HCT116 (cell line): ENCODE data around the gene C1orf141. TPM values are rescaled to one million over a fixed set of nuclear protein-coding genes. Genes with fewer than 3 reads are reported as not detected.

ENCODE experiments used
- ATAC-seq: fragments of 200-7000 bp; cut with Tn5 transposase; 2 replicates; pipeline ENCODE4 v1.9.1; 2020; ENCODE audit warnings: mild to moderate bottlenecking, moderate library complexity
- BruUV-seq: library from RNA; stranded (reverse); fragments of 400-500 nt; replicated peaks from 2 replicates; lab custom pipeline; 2021; lab: Mats Ljungman, UMichigan
- CTCF ChIA-PET: fragments of 300-600 bp; sonication (Branson Sonifier 250); formaldehyde crosslinking; loops from one replicate; lab custom pipeline; 2021; ENCODE audit warnings: antibody characterized with exemption; lab: Charles Lee
- POLR2A ChIA-PET: fragments of 300-600, 350-600 bp; sonication (Branson Sonifier 250); formaldehyde crosslinking; loops from one replicate; lab custom pipeline; 2021; ENCODE audit warnings: antibody characterized with exemption; lab: Charles Lee
- RAD21 ChIA-PET, 2 experiments: fragments of 300-600 bp; sonication (Branson Sonifier 250); formaldehyde crosslinking; loops; one replicate each; lab custom pipeline; 2023; ENCODE audit warnings: low total read pairs in 2 of 2; ENCODE audit not compliant: uncharacterized antibody in 2 of 2, unreplicated experiment in 2 of 2, low non-redundant PET in 1 of 2; lab: Charles Lee
- DNase-seq: peaks from one replicate; pipeline ENCODE4 v3.0.0-alpha.2; 2010; ENCODE audit warnings: low read depth, low spot score
- H2AFZ ChIP-seq: fragments of 200-600 bp; shearing (Covaris generic), sonication (generic); 2 replicates; pipeline ENCODE4 v1.6.1; 2017; ENCODE audit warnings: low read depth, mixed run types, mixed read lengths, antibody characterized with exemption, low read length; ENCODE audit not compliant: poor library complexity, severe bottlenecking
- H3K27ac ChIP-seq: 2 replicates; pipeline ENCODE4 v1.5.1; 2012; ENCODE audit warnings: low read depth, low read length
- H3K27me3 ChIP-seq: fragments of 200-600 bp; sonication (generic); 2 replicates; pipeline ENCODE4 v1.6.1; 2016; ENCODE audit warnings: mixed run types, low read length, mixed read lengths; ENCODE audit not compliant: insufficient read depth
- H3K36me3 ChIP-seq, 2 experiments: fragments of 200-500 bp in 1 of 2; fragments of 200-600 bp in 1 of 2; sonication (Bioruptor generic) in 1 of 2; sonication (generic) in 1 of 2; 2 replicates each; pipeline versions ENCODE4 v1.5.1 to v1.6.1; 2014 to 2016; ENCODE audit warnings: low read length in 2 of 2, inconsistent platforms in 1 of 2, mixed read lengths in 1 of 2, mixed run types in 1 of 2; ENCODE audit not compliant: insufficient read depth in 2 of 2, control insufficient read depth in 1 of 2
- H3K4me1 ChIP-seq, 2 experiments: fragments of 200-600 bp in 1 of 2; sonication (generic) in 1 of 2; 2 replicates each; pipeline versions ENCODE4 v1.5.1 to v1.6.1; 2012 to 2017; ENCODE audit warnings: low read length in 2 of 2, inconsistent platforms in 1 of 2, mild to moderate bottlenecking in 1 of 2, mixed read lengths in 1 of 2, mixed run types in 1 of 2, moderate library complexity in 1 of 2; ENCODE audit not compliant: insufficient read depth in 2 of 2, control insufficient read depth in 1 of 2
- H3K4me2 ChIP-seq: fragments of 200-600 bp; sonication (generic); 2 replicates; pipeline ENCODE4 v1.6.1; 2017; ENCODE audit warnings: mixed run types, low read length, mixed read lengths
- H3K4me3 ChIP-seq, 2 experiments: fragments of 200-600 bp in 1 of 2; sonication (generic) in 1 of 2; replicated peaks in 1 of 2; 2 replicates each; pipeline ENCODE4 v1.5.1; 2011 to 2016; ENCODE audit warnings: low read length in 2 of 2, control low read depth in 1 of 2, low read depth in 1 of 2, mild to moderate bottlenecking in 1 of 2, mixed read lengths in 1 of 2, mixed run types in 1 of 2
- H3K79me2 ChIP-seq: fragments of 200-600 bp; sonication (generic); 2 replicates; pipeline ENCODE4 v1.6.1; 2017; ENCODE audit warnings: mild to moderate bottlenecking, mixed run types, low read length, moderate library complexity, mixed read lengths; ENCODE audit not compliant: insufficient read depth
- H3K9ac ChIP-seq: fragments of 200-600 bp; sonication (generic); 2 replicates; pipeline ENCODE4 v1.6.1; 2016; ENCODE audit warnings: low read length, mixed read lengths
- H3K9me2 ChIP-seq: fragments of 200-600 bp; sonication (generic), shearing (Covaris generic); 2 replicates; pipeline ENCODE4 v1.6.1; 2017; ENCODE audit warnings: mixed run types, mild to moderate bottlenecking, moderate library complexity; ENCODE audit not compliant: insufficient read depth
- H3K9me3 ChIP-seq, 2 experiments: fragments of 200-500 bp in 1 of 2; fragments of 200-600 bp in 1 of 2; sonication (Bioruptor generic) in 1 of 2; sonication (generic) in 1 of 2; 2 replicates each; pipeline ENCODE4 v1.6.1; 2014 to 2017; ENCODE audit warnings: low read length in 2 of 2, mixed read lengths in 2 of 2, inconsistent platforms in 1 of 2, low read depth in 1 of 2, mild to moderate bottlenecking in 1 of 2, mixed run types in 1 of 2, moderate library complexity in 1 of 2; ENCODE audit not compliant: control insufficient read depth in 1 of 2, insufficient read depth in 1 of 2
- H4K20me1 ChIP-seq: fragments of 200-600 bp; sonication (generic), shearing (Covaris generic); 2 replicates; pipeline ENCODE4 v1.6.1; 2017; ENCODE audit warnings: mixed run types, mild to moderate bottlenecking, moderate library complexity; ENCODE audit not compliant: insufficient read depth
- CEBPB ChIP-seq: IDR thresholded peaks from 2 replicates; pipeline ENCODE4 v1.6.1; 2012; ENCODE audit warnings: low read depth
- CTCF ChIP-seq, 3 experiments: fragments of 200-600 bp in 1 of 3; sonication (generic) in 1 of 3; IDR thresholded peaks in 2 of 3; conservative IDR thresholded peaks in 1 of 3; 2 replicates each; pipeline ENCODE4 v1.5.1; 2012 to 2017; ENCODE audit warnings: low read depth in 2 of 3, low read length in 2 of 3, antibody characterized with exemption in 1 of 3, borderline replicate concordance in 1 of 3, control low read depth in 1 of 3, mild to moderate bottlenecking in 1 of 3, mixed read lengths in 1 of 3, mixed run types in 1 of 3, moderate library complexity in 1 of 3; ENCODE audit not compliant: insufficient read depth in 1 of 3
- ELF1 ChIP-seq: IDR thresholded peaks from 2 replicates; pipeline ENCODE4 v1.6.1; 2012; ENCODE audit warnings: low read depth, borderline replicate concordance
- FOSL1 ChIP-seq: IDR thresholded peaks from 2 replicates; pipeline ENCODE4 v1.6.1; 2012; ENCODE audit warnings: low read depth
- JUND ChIP-seq: IDR thresholded peaks from 2 replicates; pipeline ENCODE4 v1.6.1; 2012
- POLR2A ChIP-seq: IDR thresholded peaks from 2 replicates; pipeline ENCODE4 v1.7.0; 2011; ENCODE audit warnings: borderline replicate concordance; ENCODE audit not compliant: insufficient read depth, insufficient read length; ENCODE audit errors: extremely low read depth
- SIN3A ChIP-seq: IDR thresholded peaks from 2 replicates; pipeline ENCODE4 v1.6.1; 2012; ENCODE audit warnings: low read depth
- SRF ChIP-seq: IDR thresholded peaks from 2 replicates; pipeline ENCODE4 v1.6.1; 2012; ENCODE audit warnings: low read depth
- YY1 ChIP-seq: IDR thresholded peaks from 2 replicates; pipeline ENCODE4 v1.6.1; 2011; ENCODE audit warnings: low read length, low read depth, moderate library complexity, mild to moderate bottlenecking; ENCODE audit not compliant: insufficient replicate concordance; ENCODE audit errors: extremely low read depth
- ZFX ChIP-seq: fragments of 450-650 bp; IDR thresholded peaks from 2 replicates; pipeline ENCODE4 v1.6.1; 2017
- ZNF274 ChIP-seq: fragments of 200-500 bp; sonication (Bioruptor generic); IDR thresholded peaks from 2 replicates; pipeline ENCODE4 v1.6.1; 2014; ENCODE audit warnings: mild to moderate bottlenecking, low read depth, low read length, inconsistent platforms
- intact Hi-C: fragments of 100-400 bp; cut with micrococcal nuclease; formaldehyde crosslinking; loops from 2 replicates; pipeline ENCODE4 v1.10.0; 2022
- total RNA-seq: library from RNA; stranded (reverse); gene quantifications from one replicate; pipeline ENCODE4 v1.2.1, GENCODE V29; 2021; ENCODE audit not compliant: unreplicated experiment
- TF ChIP-seq, protein P1 (sequence below): IDR thresholded peaks from 2 replicates; pipeline ENCODE4 v1.6.1; 2012; ENCODE audit warnings: low read depth

The C1orf141 gene
- total RNA-seq, 1 experiment from 2014 or later: not detected

DNA sequence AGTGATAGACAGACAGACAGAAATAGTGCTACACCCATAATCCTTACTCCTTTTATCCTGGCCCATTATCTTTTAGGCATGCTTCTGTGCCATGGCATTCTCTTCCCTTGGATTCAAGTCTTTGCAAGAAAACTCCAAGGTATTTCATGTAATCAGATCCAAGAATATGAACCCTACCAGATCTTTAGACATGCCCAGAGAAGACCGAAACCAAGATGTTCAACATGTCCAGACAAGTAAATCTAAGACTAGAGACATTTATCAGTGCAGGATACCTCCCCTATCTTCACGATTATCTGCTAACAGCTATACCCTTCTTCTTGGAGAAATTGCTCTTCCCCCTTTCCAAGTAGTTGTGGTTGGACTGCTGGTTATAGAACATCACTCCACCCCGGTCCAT is 11.8 kb upstream of the C1orf141 start:
- no TSS peak for BruUV-seq
- H3K9me3 ChIP-seq: no peaks in the 10 kb centered on the region
- H3K9me2 ChIP-seq: no peaks in the 10 kb centered on the region
- peaks cover 3 to 7% of the 10 kb centered on the region in 2 experiments; a peak in 3 of 4 replicates for H3K4me1 ChIP-seq
- ChIA-PET POLR2A (no interaction called here), CTCF (no interaction called here), RAD21 (no interaction called here)
- no peaks in the 10 kb centered on the region for H3K36me3 ChIP-seq
- H3K4me2 ChIP-seq: no peak overlapping the region
- no peaks in the 10 kb centered on the region for H3K27me3 ChIP-seq
- no peak for ATAC-seq
- H3K27ac ChIP-seq: no peak overlapping the region
- H3K9ac ChIP-seq: no peak overlapping the region
- H3K79me2 ChIP-seq: no peaks in the 10 kb centered on the region
- H4K20me1 ChIP-seq: no peaks in the 10 kb centered on the region
- H3K4me3 ChIP-seq: no peak overlapping the region
- no peak for DNase-seq
- TF ChIP-seq FOSL1: no peak
- no peak for TF ChIP-seq SRF
- no peak for TF ChIP-seq YY1
- TF ChIP-seq POLR2A: no peak
- TF ChIP-seq ZNF274: no peak
- TF ChIP-seq CTCF (IDR thresholded peaks at IDR 0.05 in 2 of 3, conservative IDR thresholded peaks at IDR 0.05 in 1 of 3; ENCODE audit: borderline replicate concordance in 1 of 3, insufficient read depth in 1 of 3, low read depth in 2 of 3, low read length in 2 of 3): no peak
- no peak for TF ChIP-seq ELF1
- TF ChIP-seq CEBPB: no peak
- no peak for TF ChIP-seq ZFX
- intact Hi-C loops: no loop called here
- peak overlapping the region; percentile 61 for H2AFZ ChIP-seq

GRCh38 chr1:67146101-67146500 is 11.3 kb upstream of the C1orf141 start:
- peaks cover 3 to 7% of the 10 kb centered on the region in 2 experiments; a peak in 3 of 4 replicates for H3K4me1 ChIP-seq
- no peaks in the 10 kb centered on the region for H4K20me1 ChIP-seq
- CTCF ChIA-PET: no interaction called here
- intact Hi-C loops: no loop called here
- no peak overlapping the region for H3K27ac ChIP-seq
- H3K36me3 ChIP-seq: no peaks in the 10 kb centered on the region
- POLR2A ChIA-PET: no interaction called here
- BruUV-seq: no TSS peak
- H3K4me3 ChIP-seq: no peak overlapping the region
- no peak for ATAC-seq
- no peaks in the 10 kb centered on the region for H3K27me3 ChIP-seq
- H3K9me3 ChIP-seq: no peaks in the 10 kb centered on the region
- H3K79me2 ChIP-seq: no peaks in the 10 kb centered on the region
- no peak for DNase-seq
- H3K4me2 ChIP-seq: no peak overlapping the region
- RAD21 ChIA-PET: no interaction called here
- H3K9me2 ChIP-seq: no peaks in the 10 kb centered on the region
- H2AFZ ChIP-seq: no peak overlapping the region
- no peak for TF ChIP-seq SIN3A
- no peak for TF ChIP-seq JUND
- TF ChIP-seq, protein P1, sequence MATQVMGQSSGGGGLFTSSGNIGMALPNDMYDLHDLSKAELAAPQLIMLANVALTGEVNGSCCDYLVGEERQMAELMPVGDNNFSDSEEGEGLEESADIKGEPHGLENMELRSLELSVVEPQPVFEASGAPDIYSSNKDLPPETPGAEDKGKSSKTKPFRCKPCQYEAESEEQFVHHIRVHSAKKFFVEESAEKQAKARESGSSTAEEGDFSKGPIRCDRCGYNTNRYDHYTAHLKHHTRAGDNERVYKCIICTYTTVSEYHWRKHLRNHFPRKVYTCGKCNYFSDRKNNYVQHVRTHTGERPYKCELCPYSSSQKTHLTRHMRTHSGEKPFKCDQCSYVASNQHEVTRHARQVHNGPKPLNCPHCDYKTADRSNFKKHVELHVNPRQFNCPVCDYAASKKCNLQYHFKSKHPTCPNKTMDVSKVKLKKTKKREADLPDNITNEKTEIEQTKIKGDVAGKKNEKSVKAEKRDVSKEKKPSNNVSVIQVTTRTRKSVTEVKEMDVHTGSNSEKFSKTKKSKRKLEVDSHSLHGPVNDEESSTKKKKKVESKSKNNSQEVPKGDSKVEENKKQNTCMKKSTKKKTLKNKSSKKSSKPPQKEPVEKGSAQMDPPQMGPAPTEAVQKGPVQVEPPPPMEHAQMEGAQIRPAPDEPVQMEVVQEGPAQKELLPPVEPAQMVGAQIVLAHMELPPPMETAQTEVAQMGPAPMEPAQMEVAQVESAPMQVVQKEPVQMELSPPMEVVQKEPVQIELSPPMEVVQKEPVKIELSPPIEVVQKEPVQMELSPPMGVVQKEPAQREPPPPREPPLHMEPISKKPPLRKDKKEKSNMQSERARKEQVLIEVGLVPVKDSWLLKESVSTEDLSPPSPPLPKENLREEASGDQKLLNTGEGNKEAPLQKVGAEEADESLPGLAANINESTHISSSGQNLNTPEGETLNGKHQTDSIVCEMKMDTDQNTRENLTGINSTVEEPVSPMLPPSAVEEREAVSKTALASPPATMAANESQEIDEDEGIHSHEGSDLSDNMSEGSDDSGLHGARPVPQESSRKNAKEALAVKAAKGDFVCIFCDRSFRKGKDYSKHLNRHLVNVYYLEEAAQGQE: no peak
- H3K9ac ChIP-seq: no peak overlapping the region
